GM18870 (cell line): Measurements from ENCODE around the gene ZNF526.
"Not testable (repeated sequence)": the region's sequence is repeated elsewhere in the genome, so short reads cannot be mapped to it uniquely, and the experiment has no call there.

ENCODE experiments used
- ATAC-seq: cut with Tn5 transposase; IDR thresholded peaks from one replicate; pipeline ENCODE4 v1.9.1; 2021; ENCODE audit warnings: moderate library complexity; ENCODE audit not compliant: unreplicated experiment

The ZNF526 gene

GRCh38 chr19:42257842-42258241, 37.7 kb downstream of the ZNF526 start:
- ATAC-seq, result not testable (repeated sequence)

GRCh38 chr19:42261763-42262162, 41.7 kb downstream of the ZNF526 start:
- ATAC-seq, result no peak

GRCh38 chr19:42266105-42266504, 46.0 kb downstream of the ZNF526 start:
- not testable (repeated sequence) for ATAC-seq

GRCh38 chr19:42266928-42267603, 47.0 kb downstream of the ZNF526 start:
- not testable (repeated sequence) for ATAC-seq

DNA sequence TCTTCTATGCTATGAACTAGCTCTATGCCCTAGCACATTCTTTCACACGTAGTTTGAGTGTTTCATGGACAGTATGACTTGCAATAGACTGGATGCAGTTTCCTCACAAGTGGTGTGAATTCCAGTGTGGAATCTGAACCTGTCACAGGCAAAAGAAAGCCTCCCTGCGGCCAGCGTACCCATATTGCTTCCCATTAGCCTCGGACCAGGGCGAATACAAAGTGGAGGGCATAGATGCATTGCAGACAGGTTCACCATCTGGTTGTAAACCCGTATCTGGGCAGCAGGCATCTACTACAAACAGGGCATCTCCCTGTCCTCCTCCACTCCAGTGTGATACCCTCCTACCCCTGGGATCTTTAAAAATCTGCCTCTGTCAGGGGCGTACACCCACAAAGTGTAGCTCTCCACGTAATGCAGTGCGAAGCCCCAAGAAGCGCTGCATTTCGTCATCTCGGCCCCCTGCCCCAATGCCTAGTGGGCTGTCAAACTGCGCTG, 47.6 kb downstream of the ZNF526 start:
- no peak for ATAC-seq

DNA sequence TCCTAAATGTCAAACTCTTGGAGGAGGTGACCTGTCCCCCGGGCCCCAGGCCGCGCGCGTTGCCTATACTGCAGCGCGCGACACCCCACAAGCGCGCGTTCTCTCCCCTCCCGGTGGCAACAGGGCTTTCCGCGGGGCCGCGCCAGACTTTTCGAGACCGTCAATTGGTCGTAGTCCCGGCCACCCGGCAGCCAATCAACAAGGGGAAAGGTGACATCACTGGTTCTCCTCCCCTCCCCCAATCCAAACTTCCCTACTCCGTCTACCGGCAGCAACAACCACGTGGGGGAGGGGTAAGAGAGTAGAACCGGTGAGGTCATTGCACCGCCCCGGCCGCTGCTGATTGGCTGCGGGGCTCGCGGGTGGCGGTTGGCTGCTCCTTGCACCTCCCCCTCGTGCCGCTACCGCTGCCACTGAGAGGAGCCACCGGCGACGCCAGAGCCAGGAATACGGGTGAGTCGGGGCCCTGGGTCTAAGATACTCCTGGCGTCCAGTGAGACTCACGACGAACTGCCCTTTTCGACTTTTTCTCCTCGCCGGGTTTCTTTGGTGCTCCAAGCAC, 48.1 kb downstream of the ZNF526 start:
- peak; percentile 42 for ATAC-seq

- ATAC-seq, result peak; percentile 77
Measured at GRCh38 chr19:42268704-42269477, 48.8 kb downstream of the ZNF526 start, which contains the start of gene CIC. CIC (plus strand) TSS chr19:42269252; CDS start chr19:42271784, 2,532 bp downstream.

DNA sequence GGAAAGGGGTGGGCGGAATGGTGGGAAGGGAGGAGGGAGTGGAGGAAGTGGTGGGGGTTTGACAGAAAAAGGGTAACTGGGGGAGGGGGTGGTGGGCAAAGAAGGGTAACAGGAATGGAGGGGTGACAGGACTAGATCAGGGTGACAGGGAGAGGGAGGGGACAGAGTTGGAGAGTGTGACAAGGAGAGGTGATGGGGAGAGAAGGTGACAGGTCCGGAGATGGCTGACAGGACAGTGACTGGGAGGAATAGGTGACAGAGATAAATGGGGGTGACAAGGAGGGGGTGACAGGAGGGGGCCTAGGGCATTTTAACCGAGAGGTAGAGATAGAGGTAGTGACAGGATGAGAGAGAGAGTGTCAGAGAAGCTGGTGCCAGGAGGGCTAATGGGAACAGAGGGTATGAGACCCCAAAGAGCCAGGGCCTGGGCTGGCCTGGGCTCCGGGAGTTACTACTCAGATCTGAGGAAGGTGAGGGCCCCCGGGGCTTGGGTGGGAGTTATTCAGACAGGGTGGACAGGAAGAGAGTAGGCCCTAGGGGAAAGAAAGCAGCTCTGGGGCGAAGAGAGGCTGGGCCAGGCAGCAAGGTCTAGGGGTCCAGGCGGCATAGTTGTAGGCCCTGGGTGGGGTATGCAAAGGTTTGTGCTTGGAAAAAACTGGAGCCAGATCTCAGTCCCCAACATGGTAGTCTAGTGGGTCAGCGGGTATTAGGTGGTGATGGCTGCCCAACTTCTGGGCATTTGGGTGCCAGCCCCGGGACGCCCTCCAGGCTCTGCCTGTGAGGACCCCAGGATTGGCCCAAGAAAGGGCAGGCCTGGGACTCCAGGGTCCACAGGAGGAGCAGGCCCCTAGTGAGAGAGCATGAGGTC, 49.6 kb downstream of the ZNF526 start:
- no peak for ATAC-seq

DNA sequence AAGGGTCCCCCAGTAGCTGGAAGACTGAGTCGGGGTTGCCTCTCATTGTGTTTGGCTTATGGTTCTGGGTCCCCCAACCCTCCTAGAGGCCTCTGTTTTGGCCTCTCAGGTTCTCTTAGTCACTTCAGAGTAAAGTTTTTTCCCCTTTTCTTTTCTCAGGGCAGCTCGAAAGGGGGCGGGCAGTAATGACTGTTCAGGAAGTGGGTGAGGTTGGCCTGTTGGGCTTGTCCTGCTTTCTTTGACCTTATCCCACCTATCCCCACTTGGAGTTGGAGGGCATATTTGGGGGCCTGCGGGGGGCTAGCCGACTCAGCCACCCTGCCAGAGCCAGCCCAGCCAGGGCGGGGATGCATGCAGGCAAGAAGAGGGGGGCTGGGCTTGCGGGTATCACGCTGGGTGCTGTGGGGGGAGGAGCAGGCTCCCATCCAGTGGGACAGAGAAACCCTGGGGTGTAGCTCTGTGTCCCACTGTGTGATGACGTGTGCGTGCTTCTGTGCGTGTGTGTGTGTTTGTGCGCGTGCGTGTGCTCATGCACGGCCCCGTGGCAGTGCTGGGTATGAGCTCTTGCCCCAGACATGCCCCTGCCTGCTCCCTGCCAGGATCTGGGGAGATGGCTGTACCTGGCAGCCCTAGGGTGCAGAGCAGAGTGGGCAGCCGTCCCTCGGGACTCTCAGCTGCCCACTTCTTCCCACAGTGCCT, 50.4 kb downstream of the ZNF526 start:
- no peak for ATAC-seq

GRCh38 chr19:42271045-42271419, 50.9 kb downstream of the ZNF526 start:
- no peak for ATAC-seq

GRCh38 chr19:42271861-42272534, 51.9 kb downstream of the ZNF526 start:
- no peak for ATAC-seq

DNA sequence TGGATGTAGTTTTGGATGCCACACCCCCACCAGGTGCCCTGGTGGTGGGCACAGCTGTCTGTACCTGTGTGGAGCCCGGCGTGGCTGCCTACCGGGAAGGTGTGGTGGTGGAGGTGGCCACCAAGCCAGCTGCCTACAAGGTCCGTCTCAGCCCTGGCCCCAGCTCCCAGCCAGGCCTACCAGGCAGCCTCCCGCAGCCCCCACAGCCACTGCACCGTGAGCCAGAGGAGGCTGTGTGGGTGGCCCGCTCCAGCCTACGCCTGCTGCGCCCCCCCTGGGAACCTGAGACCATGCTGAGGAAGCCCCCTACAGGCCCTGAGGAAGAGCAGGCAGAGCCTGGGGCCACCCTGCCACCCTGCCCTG, 52.4 kb downstream of the ZNF526 start:
- ATAC-seq, result no peak

DNA sequence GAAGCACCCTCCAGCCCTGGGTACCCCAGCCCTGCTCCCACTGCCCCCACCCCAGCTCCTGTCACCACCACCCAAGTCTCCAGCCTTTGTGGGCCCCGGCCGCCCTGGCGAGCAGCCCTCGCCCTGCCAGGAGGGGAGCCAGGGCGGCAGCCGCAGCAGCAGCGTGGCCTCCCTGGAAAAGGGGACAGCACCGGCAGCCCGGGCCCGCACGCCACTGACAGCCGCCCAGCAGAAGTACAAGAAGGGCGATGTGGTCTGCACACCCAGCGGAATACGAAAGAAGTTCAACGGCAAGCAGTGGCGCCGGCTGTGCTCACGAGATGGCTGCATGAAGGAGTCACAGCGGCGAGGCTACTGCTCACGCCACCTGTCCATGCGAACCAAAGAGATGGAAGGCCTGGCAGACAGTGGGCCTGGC, 52.9 kb downstream of the ZNF526 start:
- no peak for ATAC-seq

- no peak for ATAC-seq
Measured at GRCh38 chr19:42273407-42274064, 53.4 kb downstream of the ZNF526 start.

DNA sequence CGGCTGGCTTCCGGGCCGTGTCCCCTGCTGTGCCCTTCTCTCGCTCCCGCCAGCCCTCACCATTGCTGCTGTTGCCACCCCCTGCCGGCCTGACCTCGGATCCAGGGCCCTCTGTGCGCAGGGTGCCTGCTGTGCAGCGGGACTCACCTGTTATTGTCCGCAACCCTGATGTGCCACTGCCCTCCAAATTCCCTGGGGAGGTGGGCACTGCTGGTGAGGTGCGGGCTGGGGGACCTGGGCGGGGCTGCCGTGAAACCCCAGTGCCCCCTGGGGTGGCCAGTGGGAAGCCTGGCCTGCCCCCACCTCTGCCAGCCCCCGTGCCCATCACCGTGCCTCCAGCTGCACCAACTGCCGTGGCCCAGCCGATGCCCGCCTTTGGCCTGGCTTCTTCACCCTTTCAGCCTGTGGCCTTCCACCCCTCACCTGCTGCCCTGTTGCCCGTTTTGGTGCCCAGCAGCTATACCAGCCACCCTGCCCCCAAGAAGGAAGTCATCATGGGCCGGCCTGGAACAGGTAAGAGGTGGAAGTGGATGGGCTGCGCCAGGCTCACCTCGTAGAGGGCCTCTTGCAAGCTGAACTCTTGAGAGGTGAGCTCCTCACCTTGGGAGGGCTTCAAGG, 54.1 kb downstream of the ZNF526 start:
- no peak for ATAC-seq

GRCh38 chr19:42275103-42275502, 55.0 kb downstream of the ZNF526 start:
- no peak for ATAC-seq

DNA sequence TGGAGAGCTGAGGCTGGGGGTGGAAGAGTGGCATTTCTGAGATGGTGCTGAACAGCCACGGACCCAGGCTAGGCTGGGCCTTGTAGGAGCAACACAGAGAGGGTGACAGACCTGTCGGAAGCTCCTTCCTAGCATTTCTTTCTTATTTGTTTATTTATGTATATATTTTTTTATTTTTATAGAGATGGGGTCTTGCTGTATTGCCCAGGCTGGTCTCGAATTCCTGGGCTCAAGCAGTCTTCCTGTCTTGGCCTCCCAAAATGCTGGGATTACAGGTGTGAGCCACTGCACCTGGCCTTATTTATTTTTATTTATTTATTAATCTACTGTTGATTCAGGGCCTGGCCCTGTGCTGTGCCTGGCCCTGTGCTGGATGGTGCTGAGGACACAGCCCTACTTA, 55.4 kb downstream of the ZNF526 start:
- no peak for ATAC-seq

- no peak for ATAC-seq
Measured at GRCh38 chr19:42276284-42276683, 56.2 kb downstream of the ZNF526 start.

DNA sequence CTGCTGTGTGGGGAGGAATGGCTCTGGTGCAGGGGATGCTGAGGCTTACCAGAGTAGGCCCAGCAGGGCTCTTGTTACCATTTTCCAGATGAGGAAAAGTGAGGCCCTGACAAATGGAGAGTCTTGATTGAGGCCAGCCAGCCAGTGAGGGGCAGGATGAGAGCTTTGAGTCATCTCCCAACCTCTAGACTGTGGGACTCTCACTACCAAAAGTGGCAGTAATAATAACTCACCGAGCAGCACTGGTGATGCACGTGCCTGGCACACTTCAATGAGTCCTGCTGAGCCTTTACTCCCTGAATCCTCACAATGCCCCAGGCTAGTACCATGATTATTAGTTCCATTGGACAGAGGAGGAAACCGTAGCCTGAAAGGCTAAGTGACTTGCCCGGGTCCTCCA, 56.7 kb downstream of the ZNF526 start:
- ATAC-seq, result no peak
